ENCODE measurements around the gene ZER1. TPM values are rescaled to one million over a fixed set of nuclear protein-coding genes. Genes with fewer than 3 reads are reported as not detected.
A peak's percentile ranks its signal among the peaks of the same experiment; 100 is the strongest.

The ZER1 gene
- total and polyA plus RNA-seq, 2 of the 8 experiments (the other 6 are each of a cell fraction or from before 2014, with no cell fraction given): 20.5 to 26.6 TPM

DNA sequence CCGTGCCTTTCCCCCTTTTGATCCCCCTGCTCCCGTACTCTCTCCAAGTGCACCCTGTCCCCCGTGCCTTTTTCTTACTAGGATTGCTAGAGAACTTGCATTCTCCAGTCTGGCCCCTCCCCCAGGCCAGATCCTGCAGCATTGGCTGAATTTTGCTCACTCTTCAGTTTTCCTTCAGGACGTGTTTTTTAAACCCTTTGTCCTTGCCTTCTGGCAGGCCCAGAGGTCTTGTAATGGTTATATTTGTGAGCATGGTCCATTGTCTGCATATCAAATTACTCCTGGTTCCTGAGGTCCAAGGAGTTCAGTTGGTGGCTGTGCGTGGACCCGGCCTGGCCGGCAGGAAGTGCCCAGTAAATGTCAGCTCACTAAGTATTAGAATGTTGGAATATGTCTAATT, 15.9 kb upstream of the ZER1 start:
- Histone ChIP-seq H3K27me3 (replicated peaks in 1 of 4; ENCODE audit: control insufficient read depth in 3 of 4, extremely low read depth in 1 of 4, insufficient read depth in 3 of 4, low read length in 3 of 4) (no peaks in the 10 kb centered on the region), H4K20me1 (replicated peaks in 1 of 2; ENCODE audit: control insufficient read depth in 1 of 2, insufficient read depth in 2 of 2, low read length in 2 of 2) (peaks cover 0 to 1% of the 10 kb centered on the region in 2 experiments)
- TF ChIP-seq SP2 (IDR thresholded peaks at IDR 0.05; ENCODE audit: low read length) (no peak), TAF1 (IDR thresholded peaks at IDR 0.05; ENCODE audit: low read depth, low read length) (no peak), SIN3A (conservative IDR thresholded peaks at IDR 0.05 in 1 of 2, IDR thresholded peaks at IDR 0.05 in 1 of 2; ENCODE audit: low read depth in 1 of 2, low read length in 2 of 2) (no peak), FOSL1 (IDR thresholded peaks at IDR 0.05; ENCODE audit: insufficient read depth, low read depth, low read length) (no peak), SP4 (IDR thresholded peaks at IDR 0.05; ENCODE audit: low read length) (no peak), ZNF274 (IDR thresholded peaks at IDR 0.05; ENCODE audit: borderline replicate concordance, extremely low read depth, low read length) (no peak), POLR2AphosphoS5 (IDR thresholded peaks at IDR 0.05; ENCODE audit: low read depth, low read length) (no peak), RAD21 (IDR thresholded peaks at IDR 0.05 in 1 of 2, conservative IDR thresholded peaks at IDR 0.05 in 1 of 2; ENCODE audit: low read depth in 2 of 2, low read length in 2 of 2) (no peak), EZH2 (IDR thresholded peaks at IDR 0.05; ENCODE audit: low read depth, low read length, severe bottlenecking) (no peak), MAX (IDR thresholded peaks at IDR 0.05) (no peak), BRCA1 (IDR thresholded peaks at IDR 0.05; ENCODE audit: low read depth, low read length) (no peak)

More for the DNA sequence above, 15.9 kb upstream of the ZER1 start:
- Histone ChIP-seq H4K8ac (ENCODE audit: extremely low read depth, insufficient read depth, low read length) (no peak overlapping the region), H3K36me3 (ENCODE audit: control insufficient read depth in 2 of 4, insufficient read depth in 4 of 4, low read length in 3 of 4) (peaks cover 0 to 12% (median 4%) of the 10 kb centered on the region in 4 experiments; a peak in 4 of 8 replicates), H3K9ac (replicated peaks in 1 of 4; ENCODE audit: extremely low read depth in 1 of 4, low read depth in 3 of 4, low read length in 3 of 4) (peak overlapping the region; percentile 34 to 87 (median 57); a peak in 4 of 7 replicates), H2BK120ac (replicated peaks; ENCODE audit: low read depth, low read length) (no peak overlapping the region), H3K4me2 (ENCODE audit: insufficient read depth in 1 of 2, low read depth in 2 of 2, low read length in 2 of 2) (peak overlapping the region; percentile 77 to 83), H3K4ac (replicated peaks; ENCODE audit: insufficient read length, low read depth, low read length) (peak overlapping the region; percentile 44), H3K4me3 (ENCODE audit: extremely low read depth in 1 of 4, insufficient read depth in 2 of 4, low read depth in 3 of 4, low read length in 4 of 4) (peak overlapping the region; percentile 84 to 98 (median 88)), H3K79me1 (ENCODE audit: low read depth, low read length) (no peaks in the 10 kb centered on the region; the same call in 1 of the 2 replicates), H3K79me2 (ENCODE audit: control insufficient read depth in 1 of 2, insufficient read depth in 2 of 2, low read length in 2 of 2) (peaks cover 0 to 7% of the 10 kb centered on the region in 2 experiments; a peak in 1 of 4 replicates), H4K5ac (ENCODE audit: insufficient read length, low read depth, low read length) (no peak overlapping the region), H3K14ac (ENCODE audit: insufficient read length) (no peak overlapping the region), H3K23ac (ENCODE audit: insufficient read length) (no peak overlapping the region), H3K23me2 (ENCODE audit: low read depth, low read length) (peaks cover 5% of the 10 kb centered on the region; the same call in 1 of the 2 replicates), H4K91ac (replicated peaks; ENCODE audit: insufficient read length, low read length) (no peak overlapping the region), H2AK5ac (ENCODE audit: low read depth, low read length) (no peak overlapping the region), H3K9me3 (ENCODE audit: insufficient read depth in 2 of 2, low read depth in 1 of 2, low read length in 1 of 2) (no peaks in the 10 kb centered on the region), H2BK5ac (ENCODE audit: low read depth, low read length) (no peak overlapping the region; the same call in 1 of the 2 replicates), H3K18ac (ENCODE audit: extremely low read depth, low read length) (no peak overlapping the region), H3K27ac (ENCODE audit: low read depth, low read length) (no peak overlapping the region), H3K56ac (replicated peaks; ENCODE audit: insufficient read length, low read depth, low read length) (no peak overlapping the region), H3K4me1 (replicated peaks in 1 of 4; ENCODE audit: control insufficient read depth in 3 of 4, insufficient read depth in 4 of 4, low read length in 3 of 4) (peaks cover 0 to 2% (median 0%) of the 10 kb centered on the region in 4 experiments; a peak in 1 of 7 replicates), H2BK20ac (ENCODE audit: low read length) (no peak overlapping the region), H2BK15ac (ENCODE audit: low read length) (no peak overlapping the region), H2BK12ac (ENCODE audit: low read depth, low read length) (no peak overlapping the region), H2AFZ (ENCODE audit: low read length) (no peak overlapping the region)
- POLR2A ChIA-PET (ENCODE audit: partially characterized antibody): interaction anchor here (0.6 to 2.2 kb wide), 7 partner anchors 17 to 142 kb away, joined by 3 to 9 read pairs (median 4); partner anchors contain the start of genes ENDOG and ZER1
- FAIRE-seq (no peak), DNase-seq (ENCODE audit: low read depth in 1 of 2, low spot score in 2 of 2) (no peak)
- 43% methylated on average over 5 of the region's 7 CpGs; no CpG with 5 or more reads in 1 of the 2 experiments for WGBS, 2 experiments (ENCODE audit: extremely low coverage in 1 of 2, insufficient coverage in 1 of 2, insufficient read length in 1 of 2, insufficient replicate concordance in 2 of 2, low coverage in 1 of 2, low lambda C conversion rate in 2 of 2, missing lambda C conversion rate in 1 of 2)
- CTCF ChIA-PET (ENCODE audit: partially characterized antibody): interaction anchor here (0.6 to 2.0 kb wide), 9 partner anchors 16 to 94 kb away, joined by 3 to 10 read pairs (median 4); partner anchors contain the start of genes ENDOG and ZER1
